ENCODE measurements around the gene HJURP. TPM values are rescaled to one million over a fixed set of nuclear protein-coding genes. Genes with fewer than 3 reads are reported as not detected.

HJURP gene
- total RNA-seq, 1 experiment from 2014 or later, result 124 TPM

DNA sequence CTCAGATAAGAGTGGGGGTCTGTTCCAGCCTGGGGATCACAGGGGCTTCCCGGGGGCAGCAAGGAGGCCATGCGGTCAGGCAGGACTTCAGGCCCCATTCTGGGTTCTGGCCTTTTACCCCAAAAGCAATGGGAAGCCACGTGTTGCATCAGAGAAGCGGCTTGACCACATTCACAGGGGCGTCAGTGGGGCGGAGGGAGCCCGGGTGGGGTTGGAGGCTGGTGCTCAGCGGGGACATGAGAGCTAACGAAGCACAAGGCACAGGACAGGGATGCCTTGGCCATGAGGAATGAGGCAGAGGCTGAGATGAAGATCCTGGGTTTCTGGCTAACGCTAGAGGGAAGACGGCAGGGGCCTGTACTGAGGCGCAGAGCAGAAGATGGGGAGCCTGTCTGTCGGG, 6.1 kb downstream of the HJURP start:
- DNase-seq (ENCODE audit: low read depth), result no peak

DNA sequence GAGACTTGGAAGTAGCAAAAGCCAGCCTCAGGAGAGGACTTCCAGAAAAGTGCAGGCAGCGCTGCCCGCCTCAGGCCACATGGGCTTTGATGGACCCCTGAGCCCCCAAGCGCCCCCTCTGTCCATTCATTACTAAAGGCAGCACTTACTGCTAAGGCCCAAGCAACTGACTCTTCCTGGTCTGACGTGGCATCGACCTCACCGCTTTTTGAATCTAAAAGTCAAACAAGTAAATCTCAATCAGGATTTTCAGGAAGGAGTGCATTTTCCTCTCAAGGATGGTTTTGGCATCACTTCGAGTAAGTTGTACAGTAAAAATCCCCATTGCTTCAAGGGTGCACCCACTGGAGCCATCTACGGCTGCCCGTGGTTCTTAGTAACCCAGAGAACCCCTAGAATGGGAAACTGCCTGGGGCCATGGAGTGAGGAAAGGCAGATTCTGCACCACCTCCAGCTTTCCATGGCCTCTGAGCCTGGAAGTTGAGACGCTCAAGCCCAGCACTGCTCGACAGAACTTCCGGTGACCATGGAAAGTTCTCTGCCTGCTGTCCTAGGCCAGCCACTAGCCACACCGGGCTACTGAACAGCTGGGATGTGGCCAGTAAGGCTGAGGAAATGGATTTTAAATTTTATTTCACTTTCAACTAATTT, 7.0 kb downstream of the HJURP start:
- no peak for DNase-seq (ENCODE audit: low read depth)

DNA sequence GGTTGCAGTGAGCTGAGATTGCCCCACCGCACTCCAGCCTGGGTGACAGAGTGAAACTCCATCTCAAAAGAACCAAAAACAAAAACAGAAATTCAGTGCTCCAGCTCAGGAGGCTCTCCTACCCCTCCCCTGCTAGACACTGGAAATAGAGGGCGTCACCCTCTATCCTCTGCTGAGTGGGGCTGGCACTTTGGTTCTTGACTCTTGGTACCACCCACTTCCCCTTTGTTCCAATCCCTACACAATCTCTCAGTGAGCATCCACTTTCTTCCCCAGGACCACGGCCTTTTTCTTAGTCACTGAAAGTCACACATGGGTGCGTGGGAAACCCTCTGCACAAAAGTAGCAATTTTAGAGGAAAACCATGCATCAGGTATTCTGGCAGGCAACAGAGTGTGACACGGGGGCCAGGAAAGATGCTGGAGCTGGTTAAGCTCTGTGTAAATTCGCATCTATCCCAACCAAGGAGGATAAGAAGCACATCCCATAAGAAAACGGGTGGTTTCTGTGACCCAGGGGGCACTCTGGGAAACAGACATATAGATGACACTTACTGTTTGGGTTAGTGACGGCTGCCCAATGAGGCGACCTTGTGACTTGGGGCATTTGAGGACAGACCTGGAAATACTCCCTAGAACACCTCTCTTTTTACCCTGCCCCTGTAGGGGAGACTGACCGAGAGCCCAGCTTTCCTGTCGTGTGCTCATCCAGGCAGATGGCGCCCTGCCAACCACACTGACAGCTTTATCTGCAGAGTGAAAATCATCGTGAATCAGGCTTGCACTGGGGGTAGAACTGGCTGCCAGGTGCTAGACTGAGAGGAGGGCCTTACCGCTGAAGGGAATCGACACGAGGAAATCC, 7.7 kb downstream of the HJURP start:
- no peak for DNase-seq (ENCODE audit: low read depth)

DNA sequence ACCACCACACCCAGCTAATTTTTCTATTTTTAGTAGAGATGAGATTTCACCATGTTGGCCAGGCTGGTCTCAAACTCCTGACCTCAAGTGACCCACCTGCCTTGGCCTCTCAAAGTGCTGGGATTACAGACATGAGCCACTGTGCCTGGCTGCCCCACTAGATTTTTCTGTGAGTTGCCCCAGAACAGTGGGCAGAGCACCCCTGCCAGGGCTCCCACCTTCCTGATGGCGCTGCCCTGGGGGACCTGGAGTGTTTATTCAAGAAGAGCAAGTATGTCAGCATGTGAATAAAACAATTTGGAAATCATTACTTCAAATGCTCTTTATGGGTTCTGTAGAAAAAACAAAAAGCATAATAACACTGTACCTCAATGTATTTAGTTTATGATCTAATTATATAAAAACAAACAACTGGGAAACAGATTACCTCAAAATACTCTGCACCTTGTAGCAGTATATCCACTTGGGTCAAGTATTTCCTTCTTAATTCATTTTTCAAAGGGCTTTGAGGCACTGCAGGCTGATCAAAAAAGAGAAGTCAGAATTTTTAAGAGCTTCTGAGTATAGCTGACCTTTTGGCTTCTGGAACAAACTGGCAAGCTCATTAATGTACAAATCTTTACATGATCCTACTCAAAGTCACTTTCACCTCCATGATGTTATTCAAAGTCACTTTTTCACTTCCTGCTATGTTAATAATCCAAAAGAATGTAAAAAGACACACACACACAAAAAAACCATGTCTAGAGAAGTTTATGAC, 8.9 kb downstream of the HJURP start:
- DNase-seq (ENCODE audit: low read depth), result no peak

DNA sequence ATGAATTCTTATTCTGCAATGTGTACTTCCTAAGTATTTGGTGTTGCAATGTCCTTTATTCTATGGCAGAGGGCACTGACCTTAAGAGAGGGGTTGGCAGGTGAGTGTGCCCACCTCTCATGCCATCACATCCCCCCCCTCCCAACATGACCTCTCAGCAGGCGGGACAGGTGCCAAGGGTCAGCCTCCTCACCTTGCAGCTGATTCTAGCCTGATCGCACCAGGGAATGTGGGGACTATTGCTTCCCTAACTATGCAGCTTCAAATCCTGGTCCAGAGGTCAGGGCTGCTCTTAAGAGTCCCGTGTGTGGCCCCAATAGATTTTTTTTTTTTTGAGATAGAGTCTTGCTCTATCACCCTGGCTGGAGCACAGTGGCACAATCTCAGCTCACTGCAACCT, 9.5 kb downstream of the HJURP start:
- no peak for DNase-seq (ENCODE audit: low read depth)

DNA sequence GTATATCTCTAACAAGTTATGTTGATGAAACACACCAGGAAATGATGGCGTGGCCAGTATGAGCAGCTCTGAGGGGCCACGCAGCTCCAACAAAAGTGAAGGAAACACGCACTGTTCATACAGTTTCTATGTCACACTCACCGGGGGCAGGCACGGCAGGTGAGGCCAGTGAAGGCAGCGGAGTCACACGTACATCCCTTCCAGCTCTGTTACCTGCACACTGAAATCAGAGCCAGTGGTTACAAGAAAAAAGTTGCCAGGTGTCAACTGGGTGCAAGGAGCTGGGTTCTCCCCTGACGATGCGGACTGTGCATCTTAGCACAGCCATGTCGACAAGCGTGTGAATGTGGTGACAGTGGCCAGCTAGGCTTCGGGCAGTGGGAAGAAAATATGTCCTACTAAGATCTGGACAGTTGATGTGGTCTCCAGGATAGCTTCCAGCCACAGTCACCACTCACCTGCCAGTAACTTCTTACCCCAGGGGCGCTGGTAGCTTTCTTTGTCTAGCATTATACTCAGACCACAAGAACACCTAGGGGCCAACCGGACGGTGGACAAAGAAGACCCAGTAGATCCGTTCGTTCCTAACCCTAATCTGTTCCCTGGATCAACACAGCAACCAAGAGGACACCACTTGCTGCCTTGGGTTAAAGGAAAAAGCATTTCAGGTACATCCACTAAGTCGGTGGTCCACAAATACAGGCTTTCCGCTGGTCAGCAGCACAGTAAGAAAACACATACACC, 10.1 kb downstream of the HJURP start:
- no peak for DNase-seq (ENCODE audit: low read depth)

- DNase-seq (ENCODE audit: low read depth), result no peak
These were observed 13.2 kb downstream of the HJURP start for GRCh38 chr2:233841183-233841582.

GRCh38 chr2:233840520-233840919, 13.8 kb downstream of the HJURP start:
- no peak for DNase-seq (ENCODE audit: low read depth)

DNA sequence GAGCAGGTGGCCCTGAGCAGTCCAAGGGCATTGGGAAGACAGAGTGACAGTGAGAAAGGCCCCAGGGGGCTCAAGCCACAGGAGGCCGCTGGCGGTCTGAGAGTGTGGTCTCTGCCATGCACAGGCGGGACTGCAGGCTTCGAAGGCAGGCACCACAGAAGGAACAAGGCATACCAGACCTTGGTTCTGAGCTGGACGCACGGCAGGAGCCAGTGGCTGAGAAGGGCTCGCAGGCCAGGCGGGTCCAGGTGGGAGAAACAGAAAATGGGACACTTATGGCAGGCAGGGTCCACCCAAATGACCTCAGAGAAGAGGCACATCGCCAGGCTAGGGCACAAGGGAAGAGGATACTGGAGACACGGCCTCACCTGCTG, 14.9 kb downstream of the HJURP start:
- DNase-seq (ENCODE audit: low read depth), result no peak

DNA sequence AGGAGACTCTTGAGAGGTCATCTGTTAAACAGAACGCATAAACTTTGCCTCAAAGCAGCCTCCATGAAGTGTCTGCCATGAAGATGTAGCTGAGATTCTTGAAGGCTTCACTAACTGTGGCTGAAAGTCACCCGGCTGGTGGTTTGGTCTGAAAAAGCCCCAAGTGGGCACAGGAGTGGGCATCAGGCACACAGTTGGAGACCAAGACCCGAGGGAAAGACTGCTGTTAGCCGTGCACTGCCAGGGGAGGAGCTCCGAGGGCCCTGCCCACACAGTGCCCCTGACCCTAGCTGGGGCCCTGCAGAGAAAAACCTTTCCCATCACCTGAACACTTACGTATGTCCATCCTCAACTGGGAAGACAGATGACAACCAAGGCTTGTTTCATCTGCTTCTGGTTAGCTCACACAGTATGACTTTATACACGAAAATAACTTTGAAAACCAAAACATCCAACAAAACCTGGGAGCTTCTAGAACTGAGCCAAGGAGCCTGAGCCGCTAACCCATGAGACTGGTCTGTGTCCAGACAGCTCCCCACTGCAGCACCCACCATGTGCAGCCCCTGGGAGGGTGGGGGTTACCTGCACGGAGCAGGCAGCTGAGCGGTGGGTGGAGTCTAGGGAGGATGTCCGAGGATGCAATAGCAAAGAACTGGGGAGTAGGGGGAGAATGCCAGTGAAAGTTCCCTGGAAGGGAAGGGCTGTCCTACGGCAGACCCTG, 15.4 kb downstream of the HJURP start:
- no peak for DNase-seq (ENCODE audit: low read depth)

- DNase-seq (ENCODE audit: low read depth), result no peak
These were observed 16.1 kb downstream of the HJURP start for GRCh38 chr2:233838251-233838650.

DNA sequence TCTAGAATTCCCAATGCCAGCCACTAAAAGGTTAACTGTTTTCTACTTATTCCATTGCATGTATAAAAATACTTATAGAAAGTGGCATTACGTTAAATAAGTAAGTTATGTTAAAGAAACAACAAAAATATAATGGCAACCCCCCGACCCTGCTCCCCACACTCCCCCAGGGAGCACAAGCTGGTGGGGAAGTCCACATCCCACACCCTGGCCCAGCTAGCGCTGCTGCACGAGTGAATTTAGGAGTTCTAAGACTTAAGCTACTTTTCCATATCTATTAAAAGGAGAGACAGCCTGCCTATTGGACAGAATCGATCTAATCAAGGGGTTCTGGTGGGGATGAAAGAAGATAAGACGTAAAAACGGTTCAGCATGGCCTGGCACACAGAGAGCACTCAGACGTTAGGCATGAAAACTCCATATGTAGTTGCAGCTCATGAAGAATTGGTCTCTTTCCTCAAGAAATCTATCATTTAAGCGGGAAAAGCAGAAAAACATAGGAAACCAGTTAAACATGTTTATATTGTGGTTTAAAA, 16.6 kb downstream of the HJURP start:
- no peak for DNase-seq (ENCODE audit: low read depth)

GRCh38 chr2:233836359-233836758, 18.0 kb downstream of the HJURP start:
- DNase-seq (ENCODE audit: low read depth), result no peak

DNA sequence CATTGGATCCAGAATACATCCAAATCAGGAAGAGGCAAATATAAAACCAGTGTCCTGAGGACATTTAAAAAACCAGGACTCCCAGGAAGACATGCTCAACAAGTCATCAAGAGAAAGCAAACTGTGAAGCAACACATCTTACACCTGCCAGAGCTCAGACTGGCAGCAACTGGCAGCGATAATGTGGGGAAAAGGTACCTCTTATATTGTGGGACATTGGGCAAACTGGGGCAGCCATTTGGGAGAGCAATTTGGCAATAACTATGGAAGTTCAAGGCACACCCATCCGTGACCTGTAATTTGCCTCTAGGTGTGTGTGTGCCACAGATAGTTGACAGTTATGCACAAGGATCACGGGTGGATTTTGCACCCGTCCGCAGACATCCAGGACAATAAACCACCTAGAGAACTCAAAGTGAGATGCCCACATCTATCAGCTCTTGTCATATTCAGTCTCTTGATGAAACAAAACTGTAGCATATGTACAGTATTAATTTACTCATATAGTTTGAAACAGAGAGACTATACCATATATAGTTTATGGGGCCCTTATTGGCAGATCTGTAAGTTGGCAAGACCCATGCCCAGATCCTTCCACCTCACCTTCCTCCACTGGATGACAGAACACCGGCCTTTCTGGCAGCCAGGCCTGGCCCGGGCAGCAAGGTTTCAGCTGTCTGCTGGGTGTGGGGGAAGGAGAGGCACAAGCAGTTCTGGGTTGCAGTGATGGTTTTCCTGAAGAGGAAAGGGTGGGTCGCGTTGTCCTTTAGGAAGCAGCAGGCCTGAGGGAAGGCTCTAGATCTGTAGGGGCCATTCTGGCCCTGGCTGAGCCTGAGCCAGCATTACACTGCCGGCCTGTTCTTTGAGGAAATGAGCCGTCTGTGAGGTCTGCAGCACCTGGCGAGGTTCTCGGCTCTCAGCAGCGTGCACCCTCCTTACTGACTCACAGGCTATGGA, 18.8 kb downstream of the HJURP start:
- no peak for DNase-seq (ENCODE audit: low read depth)

DNA sequence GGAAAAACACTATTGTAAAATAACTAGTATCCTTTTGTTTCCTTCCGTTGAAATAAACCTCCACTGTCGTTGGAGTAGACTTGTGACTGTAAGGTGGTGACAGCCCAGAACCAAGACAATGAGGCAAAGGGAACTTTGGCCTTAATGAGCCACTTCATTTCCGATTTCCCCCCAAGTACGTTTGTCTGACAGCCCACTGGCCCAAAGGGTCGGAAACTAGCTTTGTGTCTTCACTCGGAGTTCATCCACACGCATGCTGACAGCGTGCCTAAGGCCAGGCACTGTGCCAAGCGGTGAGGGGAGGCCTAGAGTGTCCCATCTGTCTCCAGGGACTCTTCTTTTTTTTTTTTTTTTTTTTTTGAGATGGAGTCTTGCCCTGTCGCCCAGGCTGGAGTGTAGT, 21.0 kb downstream of the HJURP start:
- no peak for DNase-seq (ENCODE audit: low read depth)

DNA sequence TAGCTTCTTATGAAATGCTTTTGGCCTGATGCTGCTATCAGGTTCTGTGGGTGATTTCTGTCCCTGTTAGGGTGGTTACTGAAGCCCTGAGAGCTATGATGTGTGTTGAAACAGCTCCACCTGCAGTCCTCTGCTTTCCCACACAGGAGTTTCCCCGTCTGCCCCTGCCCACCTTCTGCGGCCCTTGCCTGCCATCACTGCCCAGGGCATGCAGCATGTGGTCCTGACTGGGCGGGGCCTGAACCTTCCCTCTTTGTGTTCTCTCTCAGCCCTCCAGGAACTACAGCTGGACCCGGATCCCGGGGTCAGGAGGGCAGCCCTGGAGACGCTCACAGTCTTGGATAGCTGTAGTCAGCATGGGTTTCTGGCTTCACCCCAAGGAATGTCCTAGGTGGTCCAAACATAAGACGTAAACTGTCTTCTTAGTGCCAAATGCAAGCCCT, 21.4 kb downstream of the HJURP start:
- DNase-seq (ENCODE audit: low read depth), result peak; percentile 40

DNA sequence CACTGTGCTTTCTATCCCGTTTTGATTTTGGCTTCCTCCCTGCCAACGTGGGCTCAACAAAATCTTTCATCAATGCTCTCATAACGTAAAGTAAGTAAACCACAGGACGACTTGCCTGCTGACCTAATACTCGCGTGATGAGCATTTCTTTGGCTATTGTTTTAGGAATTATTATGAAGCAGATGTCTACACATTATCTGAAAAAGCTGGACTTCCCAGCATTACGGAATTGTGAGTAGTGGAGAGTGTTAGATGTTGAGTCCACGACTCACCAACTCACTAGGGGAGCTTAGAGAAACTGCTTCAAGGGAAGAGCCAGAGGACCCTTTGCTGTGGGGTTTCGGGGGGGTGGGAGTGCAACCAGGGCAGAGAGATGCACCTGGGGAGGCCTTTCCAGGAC, 21.9 kb downstream of the HJURP start:
- no peak for DNase-seq (ENCODE audit: low read depth)

DNA sequence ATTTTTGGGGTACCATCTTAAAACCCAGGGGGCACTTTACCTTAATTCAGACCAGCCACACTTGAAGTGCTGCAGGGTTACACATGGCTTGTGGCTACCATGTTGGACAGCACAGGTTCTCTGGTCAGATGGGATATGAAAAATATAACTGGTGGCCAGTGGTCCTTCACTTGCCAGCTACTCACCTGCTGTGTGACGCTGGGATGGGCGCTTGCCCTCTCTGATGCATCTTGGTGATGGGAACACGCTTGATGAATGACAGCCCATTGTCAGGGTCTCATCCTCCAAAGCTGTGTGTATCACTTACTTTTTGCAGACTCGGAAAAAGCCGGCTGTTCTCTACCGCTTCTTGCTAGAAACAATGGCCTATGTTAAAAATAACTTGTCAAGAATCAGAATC, 22.5 kb downstream of the HJURP start:
- DNase-seq (ENCODE audit: low read depth), result no peak

DNA sequence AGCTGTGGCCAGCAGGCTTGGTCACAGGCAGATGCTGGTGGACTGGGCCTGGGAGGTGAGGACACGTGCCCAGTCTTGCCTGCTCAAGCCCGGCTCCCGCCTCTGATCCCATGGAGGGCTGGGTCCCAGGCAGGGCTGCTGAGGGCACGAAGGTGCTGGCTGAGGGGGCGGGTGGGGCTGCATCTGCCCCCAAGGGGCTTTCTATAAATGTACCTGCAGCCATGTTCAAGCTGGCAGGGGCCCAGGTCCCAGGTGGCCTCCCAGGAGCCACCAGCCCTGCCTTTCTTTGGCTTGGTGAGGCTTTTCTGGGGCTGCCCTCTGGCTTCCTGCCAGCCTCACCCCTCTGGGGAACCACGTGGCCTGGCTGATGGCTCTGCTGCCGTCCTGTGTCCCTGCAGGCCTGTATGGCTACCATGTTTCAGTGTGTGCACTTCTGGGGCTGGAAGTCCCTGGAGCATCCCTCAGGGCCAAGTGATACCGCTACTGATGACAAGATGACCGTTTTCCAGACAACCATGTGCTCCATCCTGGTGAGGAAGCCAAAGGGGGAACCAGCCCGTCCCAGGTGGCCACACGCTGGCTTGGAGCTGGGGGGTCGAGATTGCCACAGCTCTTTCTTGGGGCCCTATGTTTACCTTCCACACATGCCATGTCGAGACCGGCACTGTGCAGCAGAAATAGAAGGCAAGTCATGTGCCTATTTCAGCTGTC, 23.2 kb downstream of the HJURP start:
- no peak for DNase-seq (ENCODE audit: low read depth)
